NCI-H2227 (cell line): Measurements from ENCODE around the gene CACNG4.

Experiments used
- DNase-seq: peaks from one replicate; lab custom pipeline; 2025; ENCODE audit not compliant: unreplicated experiment; lab: John Stamatoyannopoulos, UW

CACNG4 gene

GRCh38 chr17:66963909-66964771 is at the start of gene CACNG4:
Gene CACNG4 (plus strand): TSS chr17:66964707. CDS start chr17:66964912, 205 bp downstream.
- peak; percentile 87 for DNase-seq

GRCh38 chr17:66915204-66915611 is 49.3 kb upstream of the CACNG4 start:
- no peak for DNase-seq

GRCh38 chr17:66915792-66916191 is 48.7 kb upstream of the CACNG4 start:
- no peak for DNase-seq

GRCh38 chr17:66916946-66917345 is 47.6 kb upstream of the CACNG4 start:
- no peak for DNase-seq

DNA sequence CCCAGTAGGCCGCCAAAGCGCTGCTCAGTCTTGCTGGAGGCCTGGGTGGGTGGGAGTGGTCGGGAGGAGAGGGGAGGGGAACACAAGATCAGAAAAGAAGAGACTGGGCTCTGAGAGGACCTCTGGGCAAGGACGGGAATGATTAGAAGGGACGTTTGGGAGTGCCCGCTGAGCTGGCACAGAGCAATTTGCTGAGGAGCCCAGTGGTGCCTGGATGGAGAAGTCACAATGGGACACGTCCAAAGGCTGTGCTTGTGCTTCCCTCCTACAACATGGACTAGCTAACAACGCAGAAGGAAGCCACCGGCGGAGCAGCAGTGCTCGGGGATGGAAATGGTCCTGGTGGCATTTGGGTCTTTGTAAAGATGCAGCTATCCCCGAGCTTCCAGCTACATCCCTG is 45.6 kb upstream of the CACNG4 start:
- no peak for DNase-seq

DNA sequence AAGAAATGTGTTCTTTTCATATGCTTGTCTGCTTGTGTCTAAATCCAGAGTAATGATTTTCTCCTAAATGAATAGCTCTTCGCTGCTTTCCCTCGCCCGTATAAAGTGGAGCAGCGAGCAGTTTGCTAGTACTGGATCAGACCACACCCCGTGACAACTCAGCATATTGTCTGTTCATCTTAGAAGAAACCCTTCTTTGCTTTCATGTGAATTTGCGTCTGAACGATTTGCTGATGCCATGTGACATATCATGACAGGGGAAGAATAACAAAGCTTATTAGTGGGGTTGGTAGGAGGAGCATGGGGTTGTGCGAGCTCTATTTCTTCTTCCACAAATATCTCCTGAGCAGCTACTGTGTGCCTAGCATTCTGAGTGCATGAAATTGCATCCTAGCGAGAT is 44.1 kb upstream of the CACNG4 start:
- DNase-seq, result no peak

DNA sequence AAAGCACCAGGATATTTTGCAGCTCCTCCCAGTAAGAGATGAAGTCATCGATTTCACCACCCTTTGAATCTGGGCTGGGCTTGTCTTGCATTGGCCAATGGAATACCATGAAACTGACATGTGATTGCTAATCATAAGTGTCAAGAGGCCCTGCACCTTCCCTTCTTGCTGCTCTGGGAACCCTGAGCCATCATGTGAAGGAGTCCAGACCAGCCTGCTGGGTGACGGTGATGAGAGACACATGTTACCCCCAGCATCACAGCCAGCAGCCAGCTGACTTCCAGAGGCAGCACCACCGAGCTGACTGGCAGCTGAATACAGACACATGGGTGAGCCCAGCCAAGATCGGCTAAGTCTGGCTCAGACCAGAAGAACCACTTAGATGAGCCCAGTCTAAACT is 43.6 kb upstream of the CACNG4 start:
- DNase-seq, result no peak

DNA sequence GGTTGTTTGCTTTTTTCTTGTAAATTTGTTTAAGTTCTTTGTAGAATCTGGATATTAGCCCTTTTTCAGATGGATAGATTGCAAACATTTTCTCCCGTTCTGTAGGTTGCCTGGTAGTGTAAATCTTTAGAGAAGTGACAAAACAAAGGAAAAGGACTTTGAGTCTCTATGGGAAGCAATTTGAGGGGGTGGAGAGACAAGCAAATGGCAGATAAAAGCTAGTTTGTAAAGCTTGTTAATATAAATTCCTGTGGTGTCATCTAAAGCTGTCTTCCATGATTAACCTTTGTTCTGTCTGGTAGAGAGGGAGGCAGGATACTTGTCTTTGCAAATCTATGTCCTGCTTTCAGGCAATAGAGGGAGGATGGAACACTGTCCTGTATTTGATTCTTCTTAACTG is 40.6 kb upstream of the CACNG4 start:
- no peak for DNase-seq

DNA sequence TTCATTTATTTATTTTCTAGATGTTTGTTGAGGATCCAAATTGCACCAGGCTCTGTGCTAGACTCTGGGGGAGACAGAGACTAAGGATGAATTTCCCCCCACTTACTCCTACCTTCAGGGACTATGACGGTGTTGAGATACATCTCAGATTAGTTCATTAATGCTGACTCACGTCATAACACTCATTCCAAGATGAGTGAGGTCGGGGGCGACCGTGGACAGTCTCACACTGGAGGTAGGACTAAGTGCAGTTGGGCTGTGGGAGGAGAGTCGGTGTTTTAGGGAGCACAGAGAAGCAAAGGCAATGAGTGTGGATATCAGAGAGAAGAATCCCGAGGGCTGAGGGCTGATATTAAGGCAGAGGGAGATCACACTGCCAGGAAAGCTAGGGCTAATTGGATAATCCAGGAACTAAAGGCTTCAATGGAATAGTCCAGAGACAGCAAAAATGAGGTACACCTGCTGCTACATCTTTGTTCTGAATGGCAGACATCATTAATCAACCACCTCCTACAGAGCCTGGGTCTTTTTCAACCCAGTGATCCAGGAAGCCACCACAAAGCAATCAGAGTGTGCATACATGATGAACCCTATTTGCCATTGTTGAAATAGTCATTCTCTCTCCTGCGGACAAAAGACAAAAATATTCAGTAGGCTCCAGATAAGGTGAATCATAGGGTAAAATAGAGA is 38.6 kb upstream of the CACNG4 start:
- DNase-seq, result no peak

- DNase-seq, result no peak
These were observed 35.6 kb upstream of the CACNG4 start for GRCh38 chr17:66928949-66929348.

DNA sequence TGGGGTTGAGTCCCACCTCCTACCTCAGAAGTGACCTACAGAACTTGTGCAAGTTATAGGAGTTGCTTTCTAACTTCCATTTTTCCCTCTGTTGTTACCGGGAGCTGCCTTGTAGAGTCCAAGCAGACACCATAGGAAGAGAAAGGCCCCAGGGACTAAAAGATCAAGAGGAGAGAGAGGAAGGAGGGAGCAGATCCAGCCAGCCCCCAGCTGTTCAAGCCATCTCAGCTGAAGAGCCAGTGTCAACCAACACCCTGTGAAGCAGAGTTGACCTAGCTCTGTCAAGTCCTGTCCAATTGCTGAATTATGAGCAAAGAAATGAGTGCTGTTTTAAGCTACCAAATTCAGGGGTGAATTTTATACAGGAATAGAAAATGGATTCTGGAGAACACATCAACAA is 34.9 kb upstream of the CACNG4 start:
- DNase-seq, result no peak

GRCh38 chr17:66930933-66931332 is 33.6 kb upstream of the CACNG4 start:
- no peak for DNase-seq

DNA sequence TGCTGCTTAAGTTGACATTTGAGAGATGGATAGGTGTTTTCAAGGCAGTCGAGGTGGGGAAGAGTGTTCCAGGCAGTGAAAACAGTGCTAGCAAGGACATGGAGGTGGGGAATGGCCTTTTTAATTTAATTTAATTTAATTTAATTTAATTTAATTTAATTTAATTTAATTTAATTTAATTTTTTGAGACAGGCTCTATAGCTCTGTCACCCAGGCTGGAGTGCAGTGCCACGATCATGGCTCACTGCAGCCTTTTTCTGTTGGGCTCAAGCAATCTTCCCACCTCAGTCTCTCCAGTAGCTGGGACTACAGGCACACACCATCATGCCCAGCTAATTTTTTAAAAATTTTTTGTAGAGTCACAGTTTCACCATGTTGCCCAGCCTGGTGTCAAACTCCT is 32.2 kb upstream of the CACNG4 start:
- no peak for DNase-seq

DNA sequence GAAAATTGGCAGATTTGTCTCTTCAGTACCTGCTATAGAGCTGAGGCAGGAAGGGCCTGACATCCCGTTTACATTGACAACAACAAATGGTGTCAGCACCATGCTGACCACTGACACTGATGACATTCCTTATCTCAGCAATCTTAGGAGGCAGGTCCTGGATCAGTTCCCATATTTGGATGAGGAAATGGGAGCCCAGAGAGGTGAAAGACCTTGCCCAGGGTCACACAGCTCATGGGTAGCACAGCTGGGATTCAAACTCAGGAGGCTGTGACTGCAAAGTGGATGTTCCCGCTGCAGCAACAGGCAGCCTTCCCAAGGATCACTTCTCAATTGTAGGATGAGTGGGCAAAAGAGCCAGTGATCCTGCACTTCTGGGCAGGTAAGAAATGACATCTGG is 30.5 kb upstream of the CACNG4 start:
- no peak for DNase-seq

DNA sequence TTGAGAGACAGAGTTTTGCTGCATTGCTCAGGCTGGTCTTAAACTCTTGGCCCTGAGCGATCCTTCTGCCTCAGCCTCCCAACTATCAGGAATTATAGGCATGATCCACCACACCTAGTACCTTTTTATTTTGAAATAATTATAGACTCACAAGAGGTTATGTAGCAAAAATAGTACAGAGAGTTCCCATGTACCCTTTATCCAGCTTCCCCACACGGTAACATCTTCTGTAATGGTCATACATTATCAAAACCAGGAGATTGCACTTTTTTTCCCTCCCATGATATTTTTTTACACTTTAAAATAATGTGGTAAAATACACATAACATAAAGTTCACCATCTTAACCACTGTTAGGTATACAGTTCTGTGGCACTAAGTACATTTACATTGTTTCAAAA is 28.8 kb upstream of the CACNG4 start:
- DNase-seq, result no peak

GRCh38 chr17:66938656-66939055 is 25.9 kb upstream of the CACNG4 start:
- DNase-seq, result no peak

GRCh38 chr17:66939461-66940114 is 24.9 kb upstream of the CACNG4 start:
- no peak for DNase-seq

GRCh38 chr17:66941249-66941648 is 23.3 kb upstream of the CACNG4 start:
- DNase-seq, result no peak

DNA sequence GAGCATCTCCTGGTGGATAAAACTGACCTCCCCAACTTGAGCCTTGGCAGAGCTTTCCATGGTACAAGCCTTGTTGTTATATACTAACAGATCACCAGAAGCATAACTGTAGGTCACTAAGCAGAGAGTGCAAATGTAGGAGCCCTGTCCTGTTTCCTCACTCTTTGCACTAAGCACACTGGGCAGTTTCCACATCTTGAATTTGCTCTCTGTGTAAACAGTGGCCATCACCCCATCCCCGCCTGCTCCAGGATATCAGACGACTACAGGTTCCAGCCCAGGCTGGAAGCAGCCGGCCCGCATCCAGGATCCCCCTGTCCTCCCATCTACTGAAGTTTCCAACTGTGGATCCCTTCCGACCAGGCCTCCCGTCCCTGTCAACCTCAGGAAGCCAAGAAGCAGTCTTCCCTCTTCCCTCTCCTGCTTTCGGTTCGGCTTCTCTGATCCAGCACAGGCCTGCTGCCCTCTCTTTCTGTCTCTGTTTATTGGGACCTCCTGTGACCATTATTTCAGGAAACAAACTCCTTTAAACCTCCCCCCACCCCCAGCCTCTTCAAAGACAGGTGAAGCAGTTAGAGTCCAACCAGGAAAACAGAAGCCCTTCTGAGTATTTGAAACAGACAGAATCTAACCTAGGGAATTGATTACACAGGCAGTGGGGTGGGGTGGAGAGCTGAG is 22.6 kb upstream of the CACNG4 start:
- no peak for DNase-seq

GRCh38 chr17:66942451-66943264 is 21.8 kb upstream of the CACNG4 start:
- DNase-seq, result no peak

DNA sequence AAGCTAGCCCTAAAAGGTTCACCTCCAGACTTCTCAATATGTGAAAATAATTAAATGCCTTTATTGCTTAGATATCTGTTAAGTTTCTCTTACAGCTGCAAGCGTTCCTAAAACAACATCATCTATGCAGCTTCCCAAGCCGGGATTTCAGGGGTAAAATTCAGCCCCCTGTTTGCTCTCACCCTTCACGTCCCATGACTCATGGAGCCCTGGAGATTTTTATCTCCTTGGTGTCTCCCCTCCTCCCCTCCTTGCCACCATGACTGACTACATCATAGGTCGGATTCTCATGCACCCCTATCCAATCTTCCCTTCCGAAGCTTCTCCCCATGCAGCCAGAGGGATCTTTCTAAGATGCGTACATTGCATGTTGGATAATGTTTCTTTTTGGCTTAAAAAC is 21.0 kb upstream of the CACNG4 start:
- DNase-seq, result no peak
